HCT116 (cell line): ENCODE results near the gene KCNN3. TPM values are rescaled to one million over a fixed set of nuclear protein-coding genes. Genes with fewer than 3 reads are reported as not detected.

ENCODE experiments used
- ATAC-seq: fragments of 200-7000 bp; cut with Tn5 transposase; 2 replicates; pipeline ENCODE4 v1.9.1; 2020; ENCODE audit warnings: mild to moderate bottlenecking, moderate library complexity
- BruUV-seq: library from RNA; stranded (reverse); fragments of 400-500 nt; replicated peaks from 2 replicates; lab custom pipeline; 2021; lab: Mats Ljungman, UMichigan
- CTCF ChIA-PET: fragments of 300-600 bp; sonication (Branson Sonifier 250); formaldehyde crosslinking; loops from one replicate; lab custom pipeline; 2021; ENCODE audit warnings: antibody characterized with exemption; lab: Charles Lee
- POLR2A ChIA-PET: fragments of 300-600, 350-600 bp; sonication (Branson Sonifier 250); formaldehyde crosslinking; loops from one replicate; lab custom pipeline; 2021; ENCODE audit warnings: antibody characterized with exemption; lab: Charles Lee
- RAD21 ChIA-PET, 2 experiments: fragments of 300-600 bp; sonication (Branson Sonifier 250); formaldehyde crosslinking; loops; one replicate each; lab custom pipeline; 2023; ENCODE audit warnings: low total read pairs in 2 of 2; ENCODE audit not compliant: uncharacterized antibody in 2 of 2, unreplicated experiment in 2 of 2, low non-redundant PET in 1 of 2; lab: Charles Lee
- DNase-seq: peaks from one replicate; pipeline ENCODE4 v3.0.0-alpha.2; 2010; ENCODE audit warnings: low read depth, low spot score
- H2AFZ ChIP-seq: fragments of 200-600 bp; shearing (Covaris generic), sonication (generic); 2 replicates; pipeline ENCODE4 v1.6.1; 2017; ENCODE audit warnings: low read depth, mixed run types, mixed read lengths, antibody characterized with exemption, low read length; ENCODE audit not compliant: poor library complexity, severe bottlenecking
- H3K27ac ChIP-seq: 2 replicates; pipeline ENCODE4 v1.5.1; 2012; ENCODE audit warnings: low read depth, low read length
- H3K27me3 ChIP-seq: fragments of 200-600 bp; sonication (generic); 2 replicates; pipeline ENCODE4 v1.6.1; 2016; ENCODE audit warnings: mixed run types, low read length, mixed read lengths; ENCODE audit not compliant: insufficient read depth
- H3K36me3 ChIP-seq, 2 experiments: fragments of 200-500 bp in 1 of 2; fragments of 200-600 bp in 1 of 2; sonication (Bioruptor generic) in 1 of 2; sonication (generic) in 1 of 2; 2 replicates each; pipeline versions ENCODE4 v1.5.1 to v1.6.1; 2014 to 2016; ENCODE audit warnings: low read length in 2 of 2, inconsistent platforms in 1 of 2, mixed read lengths in 1 of 2, mixed run types in 1 of 2; ENCODE audit not compliant: insufficient read depth in 2 of 2, control insufficient read depth in 1 of 2
- H3K4me1 ChIP-seq, 2 experiments: fragments of 200-600 bp in 1 of 2; sonication (generic) in 1 of 2; 2 replicates each; pipeline versions ENCODE4 v1.5.1 to v1.6.1; 2012 to 2017; ENCODE audit warnings: low read length in 2 of 2, inconsistent platforms in 1 of 2, mild to moderate bottlenecking in 1 of 2, mixed read lengths in 1 of 2, mixed run types in 1 of 2, moderate library complexity in 1 of 2; ENCODE audit not compliant: insufficient read depth in 2 of 2, control insufficient read depth in 1 of 2
- H3K4me2 ChIP-seq: fragments of 200-600 bp; sonication (generic); 2 replicates; pipeline ENCODE4 v1.6.1; 2017; ENCODE audit warnings: mixed run types, low read length, mixed read lengths
- H3K4me3 ChIP-seq, 2 experiments: fragments of 200-600 bp in 1 of 2; sonication (generic) in 1 of 2; replicated peaks in 1 of 2; 2 replicates each; pipeline ENCODE4 v1.5.1; 2011 to 2016; ENCODE audit warnings: low read length in 2 of 2, control low read depth in 1 of 2, low read depth in 1 of 2, mild to moderate bottlenecking in 1 of 2, mixed read lengths in 1 of 2, mixed run types in 1 of 2
- H3K79me2 ChIP-seq: fragments of 200-600 bp; sonication (generic); 2 replicates; pipeline ENCODE4 v1.6.1; 2017; ENCODE audit warnings: mild to moderate bottlenecking, mixed run types, low read length, moderate library complexity, mixed read lengths; ENCODE audit not compliant: insufficient read depth
- H3K9ac ChIP-seq: fragments of 200-600 bp; sonication (generic); 2 replicates; pipeline ENCODE4 v1.6.1; 2016; ENCODE audit warnings: low read length, mixed read lengths
- H3K9me2 ChIP-seq: fragments of 200-600 bp; sonication (generic), shearing (Covaris generic); 2 replicates; pipeline ENCODE4 v1.6.1; 2017; ENCODE audit warnings: mixed run types, mild to moderate bottlenecking, moderate library complexity; ENCODE audit not compliant: insufficient read depth
- H3K9me3 ChIP-seq, 2 experiments: fragments of 200-500 bp in 1 of 2; fragments of 200-600 bp in 1 of 2; sonication (Bioruptor generic) in 1 of 2; sonication (generic) in 1 of 2; 2 replicates each; pipeline ENCODE4 v1.6.1; 2014 to 2017; ENCODE audit warnings: low read length in 2 of 2, mixed read lengths in 2 of 2, inconsistent platforms in 1 of 2, low read depth in 1 of 2, mild to moderate bottlenecking in 1 of 2, mixed run types in 1 of 2, moderate library complexity in 1 of 2; ENCODE audit not compliant: control insufficient read depth in 1 of 2, insufficient read depth in 1 of 2
- H4K20me1 ChIP-seq: fragments of 200-600 bp; sonication (generic), shearing (Covaris generic); 2 replicates; pipeline ENCODE4 v1.6.1; 2017; ENCODE audit warnings: mixed run types, mild to moderate bottlenecking, moderate library complexity; ENCODE audit not compliant: insufficient read depth
- ATF3 ChIP-seq: IDR thresholded peaks from 2 replicates; pipeline ENCODE4 v1.6.1; 2012
- CBX3 ChIP-seq: IDR thresholded peaks from 2 replicates; pipeline ENCODE4 v1.6.1; 2012; ENCODE audit warnings: low read depth
- CTCF ChIP-seq, 3 experiments: fragments of 200-600 bp in 1 of 3; sonication (generic) in 1 of 3; IDR thresholded peaks in 2 of 3; conservative IDR thresholded peaks in 1 of 3; 2 replicates each; pipeline ENCODE4 v1.5.1; 2012 to 2017; ENCODE audit warnings: low read depth in 2 of 3, low read length in 2 of 3, antibody characterized with exemption in 1 of 3, borderline replicate concordance in 1 of 3, control low read depth in 1 of 3, mild to moderate bottlenecking in 1 of 3, mixed read lengths in 1 of 3, mixed run types in 1 of 3, moderate library complexity in 1 of 3; ENCODE audit not compliant: insufficient read depth in 1 of 3
- EZH2 ChIP-seq: fragments of 200-600 bp; sonication (generic); IDR thresholded peaks from 2 replicates; pipeline ENCODE4 v1.6.1; 2017; ENCODE audit warnings: antibody characterized with exemption, mixed run types
- EZH2phosphoT487 ChIP-seq: fragments of 200-600 bp; IDR thresholded peaks from 2 replicates; pipeline ENCODE4 v1.6.1; 2018; ENCODE audit warnings: antibody characterized with exemption, borderline replicate concordance
- POLR2AphosphoS5 ChIP-seq: IDR thresholded peaks from 2 replicates; pipeline ENCODE4 v1.6.1; 2011; ENCODE audit warnings: mild to moderate bottlenecking, low read depth, low read length, moderate library complexity
- RAD21 ChIP-seq: IDR thresholded peaks from 2 replicates; pipeline ENCODE4 v1.6.1; 2012; ENCODE audit warnings: low read depth, mild to moderate bottlenecking
- SIN3A ChIP-seq: IDR thresholded peaks from 2 replicates; pipeline ENCODE4 v1.6.1; 2012; ENCODE audit warnings: low read depth
- SRF ChIP-seq: IDR thresholded peaks from 2 replicates; pipeline ENCODE4 v1.6.1; 2012; ENCODE audit warnings: low read depth
- ZBTB33 ChIP-seq: IDR thresholded peaks from 2 replicates; pipeline ENCODE4 v1.6.1; 2011; ENCODE audit warnings: mild to moderate bottlenecking, low read length, moderate library complexity; ENCODE audit not compliant: insufficient replicate concordance; ENCODE audit errors: extremely low read depth
- ZNF274 ChIP-seq: fragments of 200-500 bp; sonication (Bioruptor generic); IDR thresholded peaks from 2 replicates; pipeline ENCODE4 v1.6.1; 2014; ENCODE audit warnings: mild to moderate bottlenecking, low read depth, low read length, inconsistent platforms
- intact Hi-C: fragments of 100-400 bp; cut with micrococcal nuclease; formaldehyde crosslinking; loops from 2 replicates; pipeline ENCODE4 v1.10.0; 2022
- total RNA-seq: library from RNA; stranded (reverse); gene quantifications from one replicate; pipeline ENCODE4 v1.2.1, GENCODE V29; 2021; ENCODE audit not compliant: unreplicated experiment

KCNN3 gene
- total RNA-seq, 1 experiment from 2014 or later, result 1.1 TPM

- Histone ChIP-seq H3K27ac (no peak overlapping the region), H2AFZ (no peak overlapping the region), H3K79me2 (no peaks in the 10 kb centered on the region), H3K4me3 (no peak overlapping the region), H3K9ac (no peak overlapping the region), H4K20me1 (no peaks in the 10 kb centered on the region), H3K9me3 (no peaks in the 10 kb centered on the region), H3K4me1 (no peaks in the 10 kb centered on the region), H3K9me2 (no peaks in the 10 kb centered on the region), H3K4me2 (no peak overlapping the region), H3K36me3 (no peaks in the 10 kb centered on the region), H3K27me3 (peaks cover 19% of the 10 kb centered on the region; the same call in 1 of the 2 replicates)
- intact Hi-C loops, result no loop called here
- RAD21 ChIA-PET, result no interaction called here
- no TSS peak for BruUV-seq
- DNase-seq (no peak), ATAC-seq (no peak)
- CTCF ChIA-PET, result no interaction called here
- POLR2A ChIA-PET, result no interaction called here
- TF ChIP-seq CBX3 (no peak), EZH2phosphoT487 (no peak), ZNF274 (no peak), SRF (no peak), ZBTB33 (no peak), CTCF (IDR thresholded peaks at IDR 0.05 in 2 of 3, conservative IDR thresholded peaks at IDR 0.05 in 1 of 3; ENCODE audit: borderline replicate concordance in 1 of 3, insufficient read depth in 1 of 3, low read depth in 2 of 3, low read length in 2 of 3) (no peak), EZH2 (no peak), RAD21 (no peak), POLR2AphosphoS5 (no peak), ATF3 (no peak), SIN3A (no peak)
Observed at GRCh38 chr1:154797175-154797574, 72.9 kb downstream of the KCNN3 start.
